ENCODE results near the gene ENOX1. TPM values are rescaled to one million over a fixed set of nuclear protein-coding genes. Genes with fewer than 3 reads are reported as not detected.

ENOX1 gene
- total and polyA plus RNA-seq, 2 of the 8 experiments (the other 6 are each of a cell fraction or from before 2014, with no cell fraction given), result 0.23 to 0.37 TPM

- no peaks in the 10 kb centered on the region for H3K9me3 ChIP-seq (ENCODE audit: insufficient read depth in 2 of 2, low read depth in 1 of 2, low read length in 1 of 2)
- FAIRE-seq, result no peak
- TF ChIP-seq POU5F1 (IDR thresholded peaks at IDR 0.05; ENCODE audit: low read depth, low read length) (no peak), EP300 (IDR thresholded peaks at IDR 0.05; ENCODE audit: borderline replicate concordance in 1 of 2, low read depth in 2 of 2, low read length in 2 of 2) (no peak), GTF2F1 (IDR thresholded peaks at IDR 0.05; ENCODE audit: borderline replicate concordance, low read depth, low read length) (no peak), CBX5 (IDR thresholded peaks at IDR 0.05; ENCODE audit: low read depth, low read length) (no peak), RBBP5 (IDR thresholded peaks at IDR 0.05; ENCODE audit: borderline replicate concordance, low read depth, low read length) (no peak), SP4 (IDR thresholded peaks at IDR 0.05; ENCODE audit: low read length) (no peak), BRCA1 (IDR thresholded peaks at IDR 0.05; ENCODE audit: low read depth, low read length) (no peak), KDM1A (IDR thresholded peaks at IDR 0.05; ENCODE audit: borderline replicate concordance, low read length) (no peak), SIRT6 (IDR thresholded peaks at IDR 0.05; ENCODE audit: low read length) (no peak), NRF1 (IDR thresholded peaks at IDR 0.05; ENCODE audit: low read depth, low read length) (no peak), JUND (IDR thresholded peaks at IDR 0.05; ENCODE audit: low read length) (no peak), MAFK (IDR thresholded peaks at IDR 0.05; ENCODE audit: low read depth, low read length) (no peak), JUN (IDR thresholded peaks at IDR 0.05; ENCODE audit: low read depth, low read length) (no peak), YY1 (IDR thresholded peaks at IDR 0.05; ENCODE audit: low read depth, low read length) (no peak), SRF (IDR thresholded peaks at IDR 0.05; ENCODE audit: low read depth, low read length) (no peak), RXRA (IDR thresholded peaks at IDR 0.05; ENCODE audit: insufficient read depth, low read depth, low read length) (no peak)
Observed at GRCh38 chr13:43191546-43191945, 595.2 kb downstream of the ENOX1 start.

More at GRCh38 chr13:43191546-43191945, 595.2 kb downstream of the ENOX1 start:
- ChIA-PET CTCF (ENCODE audit: partially characterized antibody) (interaction anchor here (0.8 kb wide), 1 partner anchor 24 kb away, joined by 3 read pairs; no protein-coding TSS in a partner anchor), POLR2A (ENCODE audit: partially characterized antibody) (no interaction called here)
- H4K91ac ChIP-seq (replicated peaks; ENCODE audit: insufficient read length, low read length), result no peak overlapping the region
- H3K27ac ChIP-seq (ENCODE audit: low read depth, low read length), result no peak overlapping the region
- H2AFZ ChIP-seq (ENCODE audit: low read length), result no peak overlapping the region
- H4K8ac ChIP-seq (ENCODE audit: extremely low read depth, insufficient read depth, low read length), result no peak overlapping the region
- DNase-seq (ENCODE audit: low read depth in 1 of 2, low spot score in 2 of 2), result no peak
- no peaks in the 10 kb centered on the region; a peak in 1 of 7 replicates for H3K27me3 ChIP-seq (replicated peaks in 1 of 4; ENCODE audit: control insufficient read depth in 3 of 4, extremely low read depth in 1 of 4, insufficient read depth in 3 of 4, low read length in 3 of 4)
- H3K4me3 ChIP-seq (ENCODE audit: extremely low read depth in 1 of 4, insufficient read depth in 2 of 4, low read depth in 3 of 4, low read length in 4 of 4), result no peak overlapping the region
- WGBS, 2 experiments (ENCODE audit: extremely low coverage in 1 of 2, insufficient coverage in 1 of 2, insufficient read length in 1 of 2, insufficient replicate concordance in 2 of 2, low coverage in 1 of 2, low lambda C conversion rate in 2 of 2, missing lambda C conversion rate in 1 of 2), result 94% methylated on average over 1 of the region's 1 CpG; no CpG with 5 or more reads in 1 of the 2 experiments
- H3K79me1 ChIP-seq (ENCODE audit: low read depth, low read length), result no peaks in the 10 kb centered on the region; the same call in 1 of the 2 replicates
- H3K23ac ChIP-seq (ENCODE audit: insufficient read length), result no peak overlapping the region
- no peak overlapping the region for H2BK5ac ChIP-seq (ENCODE audit: low read depth, low read length)
- no peak overlapping the region for H4K5ac ChIP-seq (ENCODE audit: insufficient read length, low read depth, low read length)
- H2BK20ac ChIP-seq (ENCODE audit: low read length), result no peak overlapping the region
- H3K14ac ChIP-seq (ENCODE audit: insufficient read length), result no peak overlapping the region
- no peak overlapping the region for H3K9ac ChIP-seq (replicated peaks in 1 of 4; ENCODE audit: extremely low read depth in 1 of 4, low read depth in 3 of 4, low read length in 3 of 4)
- H3K18ac ChIP-seq (ENCODE audit: extremely low read depth, low read length), result no peak overlapping the region
- no peak overlapping the region for H3K4me2 ChIP-seq (ENCODE audit: insufficient read depth in 1 of 2, low read depth in 2 of 2, low read length in 2 of 2)
- H2AK5ac ChIP-seq (ENCODE audit: low read depth, low read length), result no peak overlapping the region
- H3K4ac ChIP-seq (replicated peaks; ENCODE audit: insufficient read length, low read depth, low read length), result no peak overlapping the region
- 0 out of 2 replicates have a peak, but pooled peaks cover 3% of the 10 kb centered on the region for H3K23me2 ChIP-seq (ENCODE audit: low read depth, low read length)
- H2BK12ac ChIP-seq (ENCODE audit: low read depth, low read length), result no peak overlapping the region
- no peak overlapping the region for H3K56ac ChIP-seq (replicated peaks; ENCODE audit: insufficient read length, low read depth, low read length)
- no peaks in the 10 kb centered on the region for H4K20me1 ChIP-seq (replicated peaks in 1 of 2; ENCODE audit: control insufficient read depth in 1 of 2, insufficient read depth in 2 of 2, low read length in 2 of 2)
- H3K4me1 ChIP-seq (replicated peaks in 1 of 4; ENCODE audit: control insufficient read depth in 3 of 4, insufficient read depth in 4 of 4, low read length in 3 of 4), result no peaks in the 10 kb centered on the region
- no peak overlapping the region for H2BK120ac ChIP-seq (replicated peaks; ENCODE audit: low read depth, low read length)
- H2BK15ac ChIP-seq (ENCODE audit: low read length), result no peak overlapping the region
- H3K79me2 ChIP-seq (ENCODE audit: control insufficient read depth in 1 of 2, insufficient read depth in 2 of 2, low read length in 2 of 2), result no peaks in the 10 kb centered on the region
- no peaks in the 10 kb centered on the region for H3K36me3 ChIP-seq (ENCODE audit: control insufficient read depth in 2 of 4, insufficient read depth in 4 of 4, low read length in 3 of 4)

Measured in H1 (cell line).